ENCODE data around the gene R3HCC1L.
"Not testable (repeated sequence)": the region's sequence is repeated elsewhere in the genome, so short reads cannot be mapped to it uniquely, and the experiment has no call there.

DNA sequence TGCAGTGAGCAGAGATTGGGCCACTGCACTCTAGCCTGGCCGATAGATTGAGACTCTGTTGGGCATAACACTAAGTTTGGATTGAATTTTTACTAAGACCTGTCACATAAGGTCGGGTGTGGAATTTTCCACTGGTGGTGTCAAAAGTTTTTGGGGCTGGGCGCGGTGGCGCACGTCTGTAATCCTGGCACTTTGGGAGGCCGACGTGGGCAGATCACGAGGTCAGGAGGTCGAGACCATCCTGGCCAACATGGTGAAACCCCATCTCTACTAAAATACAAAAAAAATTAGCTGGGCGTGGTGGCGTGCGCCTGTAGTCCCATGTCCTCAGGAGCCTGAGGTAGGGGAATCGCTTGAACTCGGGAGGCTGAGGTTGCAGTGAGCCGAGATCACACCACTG is 2.3 kb downstream of the R3HCC1L start:
- TF ChIP-seq, protein P1, sequence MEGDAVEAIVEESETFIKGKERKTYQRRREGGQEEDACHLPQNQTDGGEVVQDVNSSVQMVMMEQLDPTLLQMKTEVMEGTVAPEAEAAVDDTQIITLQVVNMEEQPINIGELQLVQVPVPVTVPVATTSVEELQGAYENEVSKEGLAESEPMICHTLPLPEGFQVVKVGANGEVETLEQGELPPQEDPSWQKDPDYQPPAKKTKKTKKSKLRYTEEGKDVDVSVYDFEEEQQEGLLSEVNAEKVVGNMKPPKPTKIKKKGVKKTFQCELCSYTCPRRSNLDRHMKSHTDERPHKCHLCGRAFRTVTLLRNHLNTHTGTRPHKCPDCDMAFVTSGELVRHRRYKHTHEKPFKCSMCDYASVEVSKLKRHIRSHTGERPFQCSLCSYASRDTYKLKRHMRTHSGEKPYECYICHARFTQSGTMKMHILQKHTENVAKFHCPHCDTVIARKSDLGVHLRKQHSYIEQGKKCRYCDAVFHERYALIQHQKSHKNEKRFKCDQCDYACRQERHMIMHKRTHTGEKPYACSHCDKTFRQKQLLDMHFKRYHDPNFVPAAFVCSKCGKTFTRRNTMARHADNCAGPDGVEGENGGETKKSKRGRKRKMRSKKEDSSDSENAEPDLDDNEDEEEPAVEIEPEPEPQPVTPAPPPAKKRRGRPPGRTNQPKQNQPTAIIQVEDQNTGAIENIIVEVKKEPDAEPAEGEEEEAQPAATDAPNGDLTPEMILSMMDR (IDR thresholded peaks at IDR 0.05; ENCODE audit: poor library complexity, severe bottlenecking) = not testable (repeated sequence)
- not testable (repeated sequence) for TF ChIP-seq EZH2 (IDR thresholded peaks at IDR 0.05; ENCODE audit: borderline replicate concordance, insufficient read depth, low read length, poor library complexity, severe bottlenecking); SMC3 (conservative IDR thresholded peaks at IDR 0.05; ENCODE audit: poor library complexity); POLR2AphosphoS5 (IDR thresholded peaks at IDR 0.05); RAD21 (conservative IDR thresholded peaks at IDR 0.05); TAF1 (IDR thresholded peaks at IDR 0.05; ENCODE audit: low read depth); EP300 (conservative IDR thresholded peaks at IDR 0.05; ENCODE audit: poor library complexity, severe bottlenecking); MXI1 (conservative IDR thresholded peaks at IDR 0.05; ENCODE audit: poor library complexity, severe bottlenecking)
- TF ChIP-seq, protein P2, sequence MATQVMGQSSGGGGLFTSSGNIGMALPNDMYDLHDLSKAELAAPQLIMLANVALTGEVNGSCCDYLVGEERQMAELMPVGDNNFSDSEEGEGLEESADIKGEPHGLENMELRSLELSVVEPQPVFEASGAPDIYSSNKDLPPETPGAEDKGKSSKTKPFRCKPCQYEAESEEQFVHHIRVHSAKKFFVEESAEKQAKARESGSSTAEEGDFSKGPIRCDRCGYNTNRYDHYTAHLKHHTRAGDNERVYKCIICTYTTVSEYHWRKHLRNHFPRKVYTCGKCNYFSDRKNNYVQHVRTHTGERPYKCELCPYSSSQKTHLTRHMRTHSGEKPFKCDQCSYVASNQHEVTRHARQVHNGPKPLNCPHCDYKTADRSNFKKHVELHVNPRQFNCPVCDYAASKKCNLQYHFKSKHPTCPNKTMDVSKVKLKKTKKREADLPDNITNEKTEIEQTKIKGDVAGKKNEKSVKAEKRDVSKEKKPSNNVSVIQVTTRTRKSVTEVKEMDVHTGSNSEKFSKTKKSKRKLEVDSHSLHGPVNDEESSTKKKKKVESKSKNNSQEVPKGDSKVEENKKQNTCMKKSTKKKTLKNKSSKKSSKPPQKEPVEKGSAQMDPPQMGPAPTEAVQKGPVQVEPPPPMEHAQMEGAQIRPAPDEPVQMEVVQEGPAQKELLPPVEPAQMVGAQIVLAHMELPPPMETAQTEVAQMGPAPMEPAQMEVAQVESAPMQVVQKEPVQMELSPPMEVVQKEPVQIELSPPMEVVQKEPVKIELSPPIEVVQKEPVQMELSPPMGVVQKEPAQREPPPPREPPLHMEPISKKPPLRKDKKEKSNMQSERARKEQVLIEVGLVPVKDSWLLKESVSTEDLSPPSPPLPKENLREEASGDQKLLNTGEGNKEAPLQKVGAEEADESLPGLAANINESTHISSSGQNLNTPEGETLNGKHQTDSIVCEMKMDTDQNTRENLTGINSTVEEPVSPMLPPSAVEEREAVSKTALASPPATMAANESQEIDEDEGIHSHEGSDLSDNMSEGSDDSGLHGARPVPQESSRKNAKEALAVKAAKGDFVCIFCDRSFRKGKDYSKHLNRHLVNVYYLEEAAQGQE (IDR thresholded peaks at IDR 0.05; ENCODE audit: borderline replicate concordance) = not testable (repeated sequence)

All from neural cell (in vitro differentiated cells).